IPS-18a (cell line): ENCODE measurements around the gene HTR2A.
"Not testable (repeated sequence)": the region's sequence is repeated elsewhere in the genome, so short reads cannot be mapped to it uniquely, and the experiment has no call there.

Experiments
- H3K27ac ChIP-seq: one replicate; pipeline ENCODE4 v1.5.1; 2013; ENCODE audit warnings: low read length
- H3K27me3 ChIP-seq: one replicate; pipeline ENCODE4 v1.6.1; 2013; ENCODE audit warnings: mild to moderate bottlenecking, low read length; ENCODE audit not compliant: control insufficient read depth, insufficient read depth
- H3K36me3 ChIP-seq: one replicate; pipeline ENCODE4 v1.6.1; 2013; ENCODE audit warnings: low read depth, low read length; ENCODE audit not compliant: control insufficient read depth
- H3K4me1 ChIP-seq: one replicate; pipeline ENCODE4 v1.6.1; 2013; ENCODE audit warnings: low read depth, low read length; ENCODE audit not compliant: control insufficient read depth
- H3K4me3 ChIP-seq: one replicate; pipeline ENCODE4 v1.5.1; 2013; ENCODE audit warnings: low read length
- H3K9ac ChIP-seq: one replicate; pipeline ENCODE4 v1.6.1; 2013; ENCODE audit warnings: mild to moderate bottlenecking, low read length, moderate library complexity
- H3K9me3 ChIP-seq: one replicate; pipeline ENCODE4 v1.6.1; 2013; ENCODE audit warnings: low read depth, low read length; ENCODE audit not compliant: control insufficient read depth

HTR2A gene

DNA sequence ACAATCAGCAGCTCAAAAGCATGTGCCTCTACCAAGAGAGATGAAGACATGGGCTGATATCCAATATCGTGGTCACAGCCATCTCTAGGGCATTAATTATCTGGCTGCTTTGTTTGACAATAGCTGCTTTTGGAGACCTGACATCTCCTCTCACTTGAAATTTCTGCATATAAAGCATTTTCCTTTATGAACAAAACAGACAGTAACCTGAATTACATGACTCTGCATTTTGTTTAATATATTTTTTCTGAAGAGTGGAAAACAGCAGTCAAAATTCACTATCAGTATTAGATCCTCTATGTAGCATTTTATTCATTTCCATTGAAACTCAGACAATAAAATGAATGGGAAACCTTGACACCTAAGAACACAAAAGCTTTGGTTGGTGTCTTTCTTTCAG lies 57.5 kb downstream of the HTR2A start:
- H3K27ac ChIP-seq, result no peak overlapping the region
- no peaks in the 10 kb centered on the region for H3K36me3 ChIP-seq
- H3K4me1 ChIP-seq, result no peaks in the 10 kb centered on the region
- no peaks in the 10 kb centered on the region for H3K9me3 ChIP-seq
- no peak overlapping the region for H3K4me3 ChIP-seq
- no peaks in the 10 kb centered on the region for H3K27me3 ChIP-seq
- no peak overlapping the region for H3K9ac ChIP-seq

DNA sequence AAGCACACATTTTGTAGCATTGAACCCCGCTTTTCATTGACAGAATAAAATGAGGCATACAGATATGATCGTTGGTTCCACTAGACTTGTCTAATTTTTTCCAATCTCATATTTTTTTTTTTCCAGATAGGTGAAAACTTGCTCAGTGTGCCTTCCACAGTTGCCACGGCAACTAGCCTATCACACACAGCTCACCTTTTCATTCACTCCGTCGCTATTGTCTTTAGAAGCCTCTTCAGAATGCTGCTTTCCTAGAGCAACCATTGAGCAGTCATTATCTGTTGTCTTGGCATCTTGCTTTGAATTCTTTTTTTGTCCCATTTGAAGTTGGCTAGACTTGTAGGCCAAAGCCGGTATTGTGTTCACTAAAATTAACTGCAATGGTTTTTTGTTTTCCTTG lies 62.2 kb downstream of the HTR2A start:
- no peak overlapping the region for H3K4me3 ChIP-seq
- H3K4me1 ChIP-seq, result no peaks in the 10 kb centered on the region
- H3K36me3 ChIP-seq, result no peaks in the 10 kb centered on the region
- H3K9ac ChIP-seq, result no peak overlapping the region
- no peaks in the 10 kb centered on the region for H3K9me3 ChIP-seq
- no peaks in the 10 kb centered on the region for H3K27me3 ChIP-seq
- H3K27ac ChIP-seq, result no peak overlapping the region

DNA sequence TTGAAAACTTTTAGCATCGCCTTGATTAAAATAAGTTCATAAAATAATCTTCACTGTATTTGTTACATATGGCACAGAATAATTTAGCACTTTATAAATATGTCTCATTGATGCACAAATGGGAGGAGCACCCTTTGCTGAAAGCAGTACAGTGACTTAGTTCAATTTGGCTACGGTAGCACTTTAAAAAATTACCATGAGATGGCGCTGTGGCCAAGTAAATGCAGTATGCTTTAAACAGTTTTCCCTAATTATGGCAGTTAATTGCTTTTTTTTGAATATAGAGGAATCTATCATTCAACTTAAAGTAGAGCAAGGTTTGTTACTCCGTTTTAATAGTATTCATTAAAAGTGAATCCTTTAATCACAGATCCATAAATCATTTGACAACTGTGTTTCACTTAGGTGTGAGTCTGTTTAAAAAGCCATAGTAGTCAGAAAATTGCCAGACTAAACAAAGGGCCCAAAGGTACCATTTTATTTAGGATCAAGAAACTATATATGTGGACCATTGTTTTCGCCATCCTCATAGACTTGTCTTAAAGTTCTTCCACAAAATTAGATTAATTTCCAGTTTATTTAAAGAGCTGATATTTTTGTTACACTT lies 65.2 kb downstream of the HTR2A start:
- Histone ChIP-seq H3K9me3 (no peaks in the 10 kb centered on the region), H3K36me3 (no peaks in the 10 kb centered on the region), H3K27me3 (no peaks in the 10 kb centered on the region), H3K4me3 (no peak overlapping the region), H3K9ac (no peak overlapping the region), H3K27ac (no peak overlapping the region), H3K4me1 (no peaks in the 10 kb centered on the region)

DNA sequence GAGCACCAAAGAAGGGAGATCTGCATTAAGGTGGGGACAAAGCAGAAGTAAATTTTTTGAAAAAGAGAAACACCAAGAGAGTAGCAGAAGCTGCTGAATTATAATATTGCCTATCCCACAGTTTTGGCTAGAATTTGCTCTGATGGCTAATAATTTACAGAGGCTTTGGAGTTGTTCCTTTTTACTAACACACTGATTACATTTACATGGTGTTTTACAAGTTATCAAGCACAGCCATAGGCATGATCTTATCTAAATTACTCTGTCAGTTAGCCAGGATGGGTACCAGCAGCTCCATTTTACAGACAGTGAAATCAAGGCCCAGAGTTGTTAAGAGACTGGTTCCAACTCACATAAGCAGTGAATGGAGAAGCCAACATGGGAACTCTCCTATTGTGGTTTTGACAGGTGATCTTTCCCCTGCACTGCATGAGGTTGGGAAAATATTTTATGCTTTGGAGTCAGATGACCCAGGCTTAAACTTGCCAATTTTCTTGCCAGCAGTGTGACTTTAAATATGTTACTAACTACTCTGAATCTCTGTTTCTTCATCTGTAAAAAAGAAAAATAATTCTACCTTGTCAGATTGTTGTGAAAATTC lies 66.3 kb downstream of the HTR2A start:
- no peaks in the 10 kb centered on the region for H3K36me3 ChIP-seq
- H3K4me1 ChIP-seq, result no peaks in the 10 kb centered on the region
- no peaks in the 10 kb centered on the region for H3K27me3 ChIP-seq
- H3K4me3 ChIP-seq, result no peak overlapping the region
- no peak overlapping the region for H3K27ac ChIP-seq
- no peaks in the 10 kb centered on the region for H3K9me3 ChIP-seq
- H3K9ac ChIP-seq, result no peak overlapping the region

DNA sequence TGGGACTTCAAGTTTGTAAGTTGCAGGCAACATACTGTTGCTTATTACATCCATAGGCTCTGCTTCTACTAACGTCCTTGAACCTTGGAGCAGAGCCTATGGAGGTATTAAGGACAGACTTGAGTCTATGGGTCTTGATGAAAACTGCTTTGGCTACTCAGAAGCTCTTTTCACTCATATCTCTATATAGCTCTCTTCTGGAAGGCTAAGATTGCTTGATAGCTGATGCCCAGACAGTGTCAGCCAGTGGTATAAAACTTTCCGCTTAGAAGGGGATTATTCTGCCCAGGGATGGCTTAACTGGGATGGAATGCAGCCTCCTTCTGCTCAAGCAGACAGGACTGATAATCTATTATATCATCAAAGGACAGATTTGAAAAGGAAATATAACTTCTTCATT lies 74.3 kb downstream of the HTR2A start:
- Histone ChIP-seq H3K4me3 (no peak overlapping the region), H3K36me3 (no peaks in the 10 kb centered on the region), H3K27me3 (no peaks in the 10 kb centered on the region), H3K9ac (no peak overlapping the region), H3K4me1 (peaks cover under 1% of the 10 kb centered on the region), H3K27ac (no peak overlapping the region), H3K9me3 (no peaks in the 10 kb centered on the region)

DNA sequence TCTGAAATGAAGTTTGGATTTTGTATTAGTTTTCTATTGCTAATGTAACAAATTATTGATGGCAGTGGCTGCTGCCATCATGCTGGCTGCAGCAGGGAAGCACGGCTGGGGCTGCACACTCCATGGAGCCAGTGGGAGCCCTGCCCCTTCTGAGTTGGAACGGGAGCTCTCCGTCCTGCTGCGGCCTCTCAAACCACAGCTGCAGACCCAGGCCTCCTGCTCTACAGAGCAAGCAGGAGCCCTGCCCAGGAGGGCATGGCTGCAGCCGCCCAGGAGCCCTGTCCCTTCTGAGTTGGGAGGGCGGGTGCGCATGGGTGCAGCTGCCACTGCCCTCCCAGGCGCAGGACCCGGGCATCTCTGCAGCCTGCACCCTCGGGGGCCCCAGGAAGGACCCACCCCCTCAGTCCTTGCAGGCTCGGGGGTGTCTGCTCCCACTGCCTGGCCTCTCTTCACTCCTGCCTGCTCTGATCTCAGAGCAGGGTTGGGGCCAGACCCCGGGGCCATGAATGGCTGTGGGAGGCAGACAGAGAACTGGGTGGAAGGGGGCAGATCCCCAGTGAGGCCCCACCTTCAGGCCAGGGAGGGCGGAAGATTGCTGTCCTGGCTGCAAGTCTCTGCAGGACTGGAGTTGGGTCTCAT lies 78.9 kb downstream of the HTR2A start:
- H3K4me3 ChIP-seq, result no peak overlapping the region
- H3K27me3 ChIP-seq, result no peaks in the 10 kb centered on the region
- H3K36me3 ChIP-seq, result no peaks in the 10 kb centered on the region
- H3K9ac ChIP-seq, result no peak overlapping the region
- no peak overlapping the region for H3K27ac ChIP-seq
- peaks cover 3% of the 10 kb centered on the region for H3K4me1 ChIP-seq
- H3K9me3 ChIP-seq, result no peaks in the 10 kb centered on the region

DNA sequence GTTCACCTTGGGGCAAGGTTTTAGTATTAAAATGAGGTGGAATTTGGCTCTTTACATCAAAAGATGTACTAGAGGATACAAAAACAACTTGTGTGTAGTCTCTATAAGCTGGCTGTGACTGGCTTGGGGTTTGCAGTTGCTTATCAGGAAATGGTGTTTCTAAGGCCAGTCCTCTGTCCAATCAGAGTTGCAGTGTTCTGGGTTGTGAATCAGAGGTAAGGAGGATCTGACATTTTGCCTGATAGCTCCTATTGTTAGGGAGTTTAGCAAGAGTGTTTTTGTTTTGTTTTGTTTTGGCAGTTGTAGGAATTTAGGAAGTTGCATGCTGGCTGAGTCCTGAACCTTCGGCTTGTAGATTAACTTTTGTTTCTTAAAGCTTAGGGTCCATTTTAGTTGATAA lies 79.8 kb downstream of the HTR2A start:
- Histone ChIP-seq H3K27me3 (no peaks in the 10 kb centered on the region), H3K9me3 (peaks cover 6% of the 10 kb centered on the region), H3K27ac (no peak overlapping the region), H3K4me1 (peaks cover 3% of the 10 kb centered on the region), H3K9ac (no peak overlapping the region), H3K36me3 (no peaks in the 10 kb centered on the region), H3K4me3 (no peak overlapping the region)

DNA sequence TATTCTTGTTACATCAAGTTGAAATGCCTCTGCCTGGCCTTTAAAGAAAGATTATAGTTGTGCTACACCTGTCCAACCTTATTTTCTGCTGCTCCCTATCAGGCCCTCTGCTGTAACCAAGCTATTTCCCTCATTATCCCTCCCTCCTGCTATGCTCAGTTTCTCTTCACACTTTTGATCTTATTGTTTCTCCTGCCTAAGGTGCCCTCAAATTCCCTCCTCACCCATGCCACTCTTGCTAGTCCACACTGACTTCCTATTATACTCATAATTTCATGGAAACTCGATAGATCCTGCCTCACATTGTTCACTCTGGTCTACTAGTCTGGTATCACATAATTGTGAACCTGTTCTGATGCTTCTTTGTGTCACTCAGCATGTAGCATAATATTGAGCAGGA lies 80.5 kb downstream of the HTR2A start:
- H3K27me3 ChIP-seq, result no peaks in the 10 kb centered on the region
- no peak overlapping the region for H3K9ac ChIP-seq
- no peaks in the 10 kb centered on the region for H3K36me3 ChIP-seq
- no peak overlapping the region for H3K4me3 ChIP-seq
- no peak overlapping the region for H3K27ac ChIP-seq
- peaks cover 3% of the 10 kb centered on the region for H3K4me1 ChIP-seq
- peaks cover 8% of the 10 kb centered on the region for H3K9me3 ChIP-seq

DNA sequence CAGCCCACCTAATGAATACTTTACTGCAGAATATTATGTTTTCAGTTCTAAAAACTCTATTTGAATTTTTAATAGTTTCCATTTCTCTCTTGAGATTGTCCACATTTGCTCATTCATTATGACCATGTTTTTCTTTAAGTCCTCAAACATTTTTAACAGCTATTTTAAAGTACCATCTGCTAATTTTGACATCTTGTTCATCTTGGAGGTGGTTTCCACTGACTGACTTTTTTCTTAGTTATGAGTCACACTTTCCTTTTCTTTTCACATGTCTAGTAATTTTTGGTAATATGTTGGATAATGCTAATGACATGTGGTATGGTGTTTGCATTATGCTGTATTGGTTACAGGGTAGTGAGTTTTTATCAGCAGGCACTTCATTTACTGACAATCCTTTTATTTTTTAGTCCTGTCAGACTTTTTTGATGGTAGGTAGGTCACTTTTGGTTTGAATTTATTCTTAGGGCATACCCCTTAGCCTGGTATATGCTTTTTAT lies 84.5 kb downstream of the HTR2A start:
- no peaks in the 10 kb centered on the region for H3K27me3 ChIP-seq
- H3K9ac ChIP-seq, result no peak overlapping the region
- H3K4me1 ChIP-seq, result peaks cover under 1% of the 10 kb centered on the region
- H3K4me3 ChIP-seq, result no peak overlapping the region
- H3K36me3 ChIP-seq, result no peaks in the 10 kb centered on the region
- no peak overlapping the region for H3K27ac ChIP-seq
- peaks cover 8% of the 10 kb centered on the region for H3K9me3 ChIP-seq

DNA sequence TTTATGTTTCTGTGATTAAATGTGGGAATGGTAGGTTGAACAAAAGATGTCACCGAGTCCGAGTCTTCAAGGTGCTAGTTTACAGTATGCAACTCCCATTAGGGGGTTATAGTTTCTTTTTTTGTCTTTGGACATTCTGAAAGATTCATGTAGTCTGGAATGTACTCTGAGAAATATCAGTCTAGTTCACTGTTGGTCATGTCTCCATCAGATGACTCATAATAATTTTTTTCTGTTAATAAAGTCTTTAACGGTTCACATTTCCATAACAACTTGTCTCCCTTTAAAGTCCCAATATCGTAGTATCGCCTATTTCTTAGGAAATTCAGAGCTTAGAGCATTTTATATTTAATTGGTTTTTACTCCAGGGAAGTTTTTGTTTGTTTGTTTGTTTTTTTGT lies 86.4 kb downstream of the HTR2A start:
- no peaks in the 10 kb centered on the region for H3K27me3 ChIP-seq
- H3K27ac ChIP-seq, result no peak overlapping the region
- H3K4me1 ChIP-seq, result no peaks in the 10 kb centered on the region
- no peak overlapping the region for H3K4me3 ChIP-seq
- no peak overlapping the region for H3K9ac ChIP-seq
- H3K9me3 ChIP-seq, result peaks cover 8% of the 10 kb centered on the region
- no peaks in the 10 kb centered on the region for H3K36me3 ChIP-seq

DNA sequence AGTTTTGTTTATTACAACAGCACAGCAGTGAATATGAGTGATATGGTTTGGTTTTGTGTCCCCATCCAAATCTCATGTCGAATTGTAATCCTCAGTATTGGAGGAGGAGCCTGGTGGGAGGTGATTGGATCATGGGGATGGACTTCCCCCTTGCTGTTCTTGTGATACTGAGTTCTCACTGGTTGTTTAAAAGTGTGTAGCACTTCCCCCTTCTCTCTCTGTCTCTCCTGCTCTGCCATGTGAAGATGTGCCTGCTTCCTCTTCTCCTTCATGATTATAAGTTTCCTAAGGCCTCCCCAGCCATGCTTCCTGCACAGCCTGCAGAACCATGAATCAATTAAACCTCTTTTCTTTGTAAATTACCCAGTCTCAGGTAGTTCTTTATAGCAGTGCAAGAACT lies 91.9 kb downstream of the HTR2A start:
- not testable (repeated sequence) for H3K4me1 ChIP-seq, H3K9me3 ChIP-seq, H3K27me3 ChIP-seq, H3K27ac ChIP-seq, H3K4me3 ChIP-seq, H3K9ac ChIP-seq, H3K36me3 ChIP-seq

DNA sequence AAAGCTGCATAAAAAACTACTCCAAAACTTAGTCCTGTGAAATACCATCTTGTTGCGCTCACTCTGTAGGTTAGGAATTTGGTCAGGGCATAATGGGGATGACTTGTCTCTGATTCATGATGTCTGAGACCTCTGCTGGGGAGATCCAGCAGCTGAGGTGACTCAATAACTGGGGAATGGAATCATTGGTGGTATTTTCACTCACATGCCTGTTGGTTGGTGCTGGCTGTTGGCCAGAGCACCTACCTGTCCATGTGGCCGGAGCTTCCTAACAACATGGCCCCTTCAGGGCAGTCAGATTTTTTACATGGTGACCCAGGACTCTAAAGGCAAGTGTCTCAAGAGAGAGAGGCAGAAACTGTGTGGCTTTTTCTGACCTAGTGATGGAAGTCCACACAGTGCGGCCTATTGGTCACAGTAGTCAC lies 92.5 kb downstream of the HTR2A start:
- H3K36me3 ChIP-seq, result no peaks in the 10 kb centered on the region
- no peak overlapping the region for H3K9ac ChIP-seq
- H3K4me1 ChIP-seq, result no peaks in the 10 kb centered on the region
- H3K27ac ChIP-seq, result no peak overlapping the region
- H3K27me3 ChIP-seq, result no peaks in the 10 kb centered on the region
- no peak overlapping the region for H3K4me3 ChIP-seq
- H3K9me3 ChIP-seq, result no peaks in the 10 kb centered on the region
